NCI-H82 treated with DMSO at 0.1 percent for 48 hours (cell line): ENCODE results near the gene SYNPR.
A peak's percentile ranks its signal among the peaks of the same experiment; 100 is the strongest.

Experiments used
- DNase-seq: peaks from one replicate; lab custom pipeline; 2025; ENCODE audit not compliant: unreplicated experiment; lab: John Stamatoyannopoulos, UW

The SYNPR gene

DNA sequence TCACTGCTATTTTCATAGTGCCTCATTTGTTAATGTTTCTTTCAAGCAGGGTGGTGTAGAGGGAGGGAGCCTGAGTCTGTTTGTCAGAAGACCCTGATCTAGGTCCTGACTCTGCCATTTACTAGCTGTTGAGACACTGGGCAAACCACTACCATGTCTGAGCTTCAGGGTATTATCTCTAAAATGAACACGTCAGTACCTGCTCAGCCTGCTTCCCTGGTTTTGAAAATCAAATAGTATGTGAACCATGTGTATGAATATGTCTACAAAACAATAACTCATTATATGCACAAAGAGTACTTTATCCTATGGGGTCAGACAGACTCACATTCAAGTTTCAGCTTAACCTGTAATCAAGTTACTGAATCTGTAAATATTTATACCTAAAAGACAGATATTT, 25.1 kb downstream of the SYNPR start:
- DNase-seq = no peak

DNA sequence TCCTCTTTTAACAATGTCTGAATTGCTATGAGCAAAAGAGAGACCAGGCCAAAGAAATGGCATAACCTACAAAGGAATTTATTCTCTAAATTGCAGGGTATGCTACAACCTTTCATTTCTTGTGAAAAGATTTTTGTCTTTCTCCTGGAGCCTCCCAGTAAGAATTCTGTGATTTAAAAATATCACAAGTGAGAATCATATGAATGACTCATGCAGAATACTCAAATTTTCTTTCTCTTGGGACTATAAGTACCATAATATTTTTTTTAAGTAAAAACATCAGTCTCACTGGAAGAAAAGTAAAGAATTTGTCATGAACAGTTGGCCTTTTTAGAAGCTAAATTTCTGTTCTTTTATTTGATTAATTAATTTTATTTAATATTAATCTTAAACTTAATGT, 26.3 kb downstream of the SYNPR start:
- DNase-seq = no peak

GRCh38 chr3:63308072-63308471, 30.0 kb downstream of the SYNPR start:
- DNase-seq = no peak

DNA sequence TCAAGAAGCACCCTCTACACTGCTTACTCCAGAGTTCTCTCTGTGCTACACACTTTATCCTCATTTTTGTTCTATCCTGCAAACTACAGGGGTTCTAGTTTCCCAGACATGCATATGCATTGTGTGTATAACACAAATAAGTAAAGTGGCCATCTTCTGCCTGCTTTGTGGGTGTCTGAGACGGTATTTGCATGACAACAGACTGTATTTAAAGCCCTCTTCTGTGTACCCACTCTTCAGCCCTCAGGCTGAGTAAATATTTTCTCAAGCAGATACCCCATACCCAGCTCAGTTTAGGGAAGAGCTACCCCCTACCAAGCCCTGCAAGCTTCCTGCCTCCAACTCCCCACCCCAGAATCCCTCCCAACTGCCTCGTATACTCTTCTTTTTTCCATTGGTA, 31.7 kb downstream of the SYNPR start:
- no peak for DNase-seq

DNA sequence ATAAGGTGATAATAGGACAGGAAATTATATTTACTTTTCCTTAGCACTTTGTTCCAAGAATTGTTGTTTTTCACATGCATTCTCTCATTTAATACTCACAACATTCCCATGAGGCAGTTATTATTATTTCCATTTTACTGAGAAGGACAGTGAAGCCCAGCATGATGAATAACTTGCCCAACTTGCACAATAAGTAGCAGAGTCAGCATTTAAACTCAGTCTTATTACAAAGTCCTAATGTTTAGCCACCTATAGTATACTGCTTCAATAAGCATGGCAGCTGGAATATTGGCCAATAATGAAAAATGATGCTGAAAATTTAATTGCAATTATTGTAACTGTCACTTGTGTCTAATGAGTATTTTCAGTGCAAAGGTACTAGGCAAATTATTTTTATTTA, 45.7 kb downstream of the SYNPR start:
- DNase-seq = no peak

- peak; percentile 21 for DNase-seq
Observed at GRCh38 chr3:63324621-63325020, 46.5 kb downstream of the SYNPR start.

DNA sequence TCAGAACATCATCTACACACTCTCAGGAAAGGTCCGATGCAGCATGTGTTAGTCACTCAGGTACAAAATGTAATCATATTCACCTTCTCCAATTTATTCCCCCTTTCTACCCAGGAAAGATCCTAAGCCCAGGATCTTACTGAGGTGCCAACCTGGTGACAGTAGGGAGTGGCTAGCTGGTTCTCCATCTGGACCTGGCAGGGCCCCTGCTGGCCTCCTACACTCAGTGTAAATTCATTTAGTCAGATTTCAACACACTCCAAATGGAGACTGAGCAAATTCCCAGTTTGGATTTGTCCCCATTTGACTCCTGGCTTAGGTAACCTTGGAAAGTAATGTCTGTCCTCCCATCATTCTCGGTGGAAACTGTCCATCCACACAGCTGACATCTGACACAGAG, 47.3 kb downstream of the SYNPR start:
- DNase-seq = no peak

- DNase-seq = no peak
Observed at GRCh38 chr3:63328365-63328764, 50.3 kb downstream of the SYNPR start.

- DNase-seq = no peak
Observed at GRCh38 chr3:63331520-63331919, 53.4 kb downstream of the SYNPR start.

GRCh38 chr3:63333815-63334214, 55.7 kb downstream of the SYNPR start:
- no peak for DNase-seq

DNA sequence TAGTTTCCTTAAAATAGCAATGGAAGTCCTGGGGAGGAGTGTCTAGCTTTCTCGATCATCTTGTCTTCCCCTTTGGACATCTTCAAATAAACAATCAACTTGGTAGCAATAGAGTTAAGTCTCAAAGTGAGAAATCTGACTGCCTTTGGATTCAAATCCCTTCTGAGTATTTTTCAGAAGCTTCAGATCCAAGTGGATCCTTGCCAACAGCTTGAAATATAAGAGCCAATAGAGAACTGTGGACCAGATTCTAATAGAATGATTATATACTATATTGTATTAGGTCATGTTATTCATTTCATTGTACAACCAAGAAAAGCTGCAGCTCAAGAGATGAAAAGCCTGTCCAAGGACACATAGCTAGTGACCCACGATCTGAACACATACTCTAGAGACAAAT, 60.2 kb downstream of the SYNPR start:
- no peak for DNase-seq

DNA sequence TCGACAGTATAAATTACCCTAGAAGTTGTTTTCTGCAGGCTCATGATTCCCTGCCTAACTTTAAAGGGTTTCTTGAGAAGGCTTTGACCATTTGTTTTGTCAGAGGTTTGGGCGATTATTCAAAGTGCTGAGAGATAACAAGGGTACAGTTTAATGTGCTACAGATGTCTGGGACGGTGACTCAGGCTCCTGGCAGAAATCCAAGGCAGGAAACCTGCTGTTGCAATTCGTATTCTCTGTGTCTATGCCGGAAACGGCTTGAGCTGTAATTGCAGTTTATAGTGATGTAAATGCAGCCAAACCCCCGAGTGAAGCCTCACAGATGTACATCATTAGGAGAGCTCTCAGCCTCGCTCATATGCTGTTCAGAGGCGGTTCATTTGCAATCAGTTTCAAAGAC, 65.6 kb downstream of the SYNPR start:
- DNase-seq = peak; percentile 49

- DNase-seq = no peak
Observed at GRCh38 chr3:63344661-63345060, 66.6 kb downstream of the SYNPR start.

DNA sequence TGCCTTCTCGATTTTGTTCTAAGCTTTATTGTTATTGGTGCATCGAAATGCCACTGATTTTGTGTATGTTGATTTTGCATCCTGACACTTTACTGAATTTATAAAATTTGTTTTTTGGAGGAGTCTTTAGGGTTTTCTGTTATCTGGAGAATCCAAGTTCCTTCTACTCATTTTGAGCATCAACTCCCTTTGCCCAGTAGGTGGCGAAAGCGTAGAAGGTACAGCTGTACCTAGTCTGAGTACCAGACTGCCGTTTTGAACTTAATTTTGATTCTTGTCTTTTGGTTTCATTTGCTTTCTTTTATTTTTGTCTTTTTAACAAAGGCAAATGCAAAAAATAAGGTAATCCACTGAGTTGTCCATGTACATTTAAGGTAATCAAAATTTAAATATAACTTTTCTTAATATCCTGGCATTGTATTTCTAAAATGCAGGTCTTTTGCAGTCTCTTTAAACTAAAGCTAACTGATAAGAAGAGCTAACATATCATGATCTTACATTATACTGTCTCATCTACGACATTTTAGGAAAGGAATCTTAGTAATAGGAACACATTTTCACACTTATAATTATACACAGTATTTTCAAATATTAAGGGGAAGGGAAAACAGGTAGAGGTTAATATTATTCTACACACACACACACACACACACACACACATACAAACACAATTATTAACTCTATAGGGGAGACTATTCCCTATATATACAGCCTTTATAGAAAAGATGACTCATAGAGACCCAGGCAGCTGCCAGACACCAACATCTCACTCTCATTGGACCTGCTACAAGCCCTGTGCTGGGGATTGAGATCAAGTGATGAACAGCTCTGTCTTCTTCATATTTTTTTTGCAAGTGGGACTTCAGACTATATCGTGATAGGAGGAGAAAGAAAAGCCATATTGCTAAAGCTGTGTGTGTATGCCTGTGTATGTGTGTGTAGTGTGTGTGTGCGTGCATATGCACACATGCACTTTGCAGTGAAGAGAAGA, 71.8 kb downstream of the SYNPR start:
- DNase-seq = no peak

- peak; percentile 43 for DNase-seq
Observed at GRCh38 chr3:63351159-63352007, 73.3 kb downstream of the SYNPR start.

- DNase-seq = no peak
Observed at GRCh38 chr3:63352008-63352279, 73.8 kb downstream of the SYNPR start.

DNA sequence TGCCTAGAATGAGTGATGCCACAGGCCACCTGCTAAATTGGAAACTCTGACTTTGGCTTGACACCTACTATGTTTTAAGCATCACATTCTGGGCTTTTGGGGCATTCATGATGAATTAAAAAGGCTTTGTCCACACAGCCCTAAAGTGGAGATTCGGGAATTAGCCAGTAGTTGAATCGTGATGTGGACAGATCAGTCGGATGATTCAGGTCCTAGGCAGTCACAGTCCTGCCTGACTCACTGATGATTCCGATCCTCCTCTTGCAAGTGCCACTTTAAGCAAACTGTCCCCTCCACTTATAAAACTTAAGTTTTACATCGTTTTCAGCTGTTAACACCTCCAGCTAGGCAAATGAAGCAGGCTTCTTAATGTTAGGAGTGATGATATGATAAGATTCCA, 75.3 kb downstream of the SYNPR start:
- no peak for DNase-seq

GRCh38 chr3:63354160-63354559, 76.1 kb downstream of the SYNPR start:
- no peak for DNase-seq

GRCh38 chr3:63355809-63356208, 77.7 kb downstream of the SYNPR start:
- DNase-seq = no peak

- DNase-seq = no peak
Observed at GRCh38 chr3:63364495-63364894, 86.4 kb downstream of the SYNPR start.

DNA sequence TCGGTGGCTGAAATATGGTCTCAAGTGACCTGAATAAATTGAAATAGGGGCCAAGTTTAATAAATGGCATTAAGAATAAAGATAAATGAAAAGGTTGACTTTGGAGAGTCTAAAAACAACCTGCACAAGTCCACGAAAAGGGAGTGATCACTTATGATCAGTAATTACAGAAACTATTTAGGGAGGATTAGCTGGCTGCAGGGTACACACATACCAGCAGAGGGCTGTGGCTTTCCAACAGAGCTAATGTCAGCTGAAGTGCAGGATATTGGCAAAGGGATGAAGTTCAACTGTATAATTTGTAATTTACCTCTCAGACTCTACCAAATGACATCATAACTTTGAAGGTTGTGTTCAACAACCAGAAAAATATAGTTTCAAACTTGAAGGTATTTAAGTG, 86.8 kb downstream of the SYNPR start:
- DNase-seq = peak; percentile 20

DNA sequence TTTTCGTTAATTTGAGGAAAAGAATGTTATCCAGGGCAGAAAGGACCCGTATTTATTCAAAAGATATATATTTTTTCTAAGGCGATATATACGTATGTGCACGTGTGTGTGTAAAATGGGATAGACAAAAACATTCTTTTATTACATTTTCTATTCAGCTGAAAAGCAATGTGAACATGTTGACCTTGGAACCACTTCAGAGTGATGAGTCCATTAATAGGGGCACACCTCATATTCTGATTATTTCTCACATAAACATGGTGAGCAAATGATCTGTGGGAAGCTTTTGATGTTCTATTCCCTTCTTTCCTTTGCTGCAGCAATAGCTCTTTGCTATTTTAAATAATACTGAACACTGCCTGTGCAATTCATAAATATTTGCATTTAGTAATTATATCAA, 87.6 kb downstream of the SYNPR start:
- DNase-seq = no peak
